RWPE2 (cell line): Measurements from ENCODE around the gene ZBTB20.
A peak's percentile ranks its signal among the peaks of the same experiment; 100 is the strongest.

ENCODE experiments used
- ATAC-seq: fragments of 200-7000 bp; cut with Tn5 transposase; 3 replicates; pipeline ENCODE4 v1.9.1; 2021; ENCODE audit warnings: low read depth
- DNase-seq: peaks from one replicate; pipeline ENCODE4 v3.0.0-alpha.2; 2020; ENCODE audit warnings: low spot score
- H3K27ac ChIP-seq: fragments of 450-650 bp; 2 replicates; pipeline ENCODE4 v1.5.1; 2017; ENCODE audit warnings: mild to moderate bottlenecking; ENCODE audit not compliant: poor library complexity, severe bottlenecking
- H3K27me3 ChIP-seq: fragments of 250-450 bp; sonication (Bioruptor Pico); 2 replicates; pipeline ENCODE4 v1.5.1; 2021; ENCODE audit warnings: mild to moderate bottlenecking, moderate library complexity; ENCODE audit not compliant: insufficient read depth, poor library complexity, severe bottlenecking
- H3K36me3 ChIP-seq: fragments of 250-450 bp; sonication (Bioruptor Pico); 2 replicates; pipeline ENCODE4 v1.5.1; 2020; ENCODE audit warnings: low read depth, mild to moderate bottlenecking, moderate library complexity
- H3K4me1 ChIP-seq: fragments of 250-450 bp; sonication (Bioruptor Pico); 2 replicates; pipeline ENCODE4 v1.5.1; 2021; ENCODE audit warnings: mild to moderate bottlenecking, moderate library complexity; ENCODE audit not compliant: insufficient read depth, poor library complexity, severe bottlenecking
- H3K4me3 ChIP-seq: fragments of 250-450 bp; sonication (Bioruptor Pico); 2 replicates; pipeline ENCODE4 v1.5.1; 2021; ENCODE audit warnings: mild to moderate bottlenecking, moderate library complexity; ENCODE audit not compliant: severe bottlenecking
- H3K9me3 ChIP-seq: fragments of 250-450 bp; sonication (Bioruptor Pico); 2 replicates; pipeline ENCODE4 v1.5.1; 2021; ENCODE audit warnings: mild to moderate bottlenecking, moderate library complexity; ENCODE audit not compliant: severe bottlenecking
- CTCF ChIP-seq: fragments of 450-650 bp; IDR thresholded peaks from one replicate; pipeline ENCODE4 v1.5.1; 2017; ENCODE audit warnings: mild to moderate bottlenecking, moderate library complexity; ENCODE audit not compliant: poor library complexity, severe bottlenecking

ZBTB20 gene

GRCh38 chr3:114327665-114328064, 819.4 kb downstream of the ZBTB20 start:
- Histone ChIP-seq H3K27me3 (no peaks in the 10 kb centered on the region), H3K36me3 (no peaks in the 10 kb centered on the region), H3K4me1 (no peaks in the 10 kb centered on the region), H3K9me3 (no peaks in the 10 kb centered on the region), H3K27ac (no peak overlapping the region), H3K4me3 (no peak overlapping the region)
- DNase-seq (no peak), ATAC-seq (no peak)
- TF ChIP-seq CTCF = no peak

- no peak overlapping the region for H3K4me3 ChIP-seq
- H3K36me3 ChIP-seq = no peaks in the 10 kb centered on the region
- no peaks in the 10 kb centered on the region for H3K27me3 ChIP-seq
- H3K9me3 ChIP-seq = no peaks in the 10 kb centered on the region
- no peak overlapping the region for H3K27ac ChIP-seq
- no peak for DNase-seq
- peaks cover 12% of the 10 kb centered on the region for H3K4me1 ChIP-seq
- ATAC-seq = no peak
- no peak for TF ChIP-seq CTCF
These were observed 823.4 kb downstream of the ZBTB20 start for GRCh38 chr3:114323546-114324254.

- no peak for TF ChIP-seq CTCF
- no peak overlapping the region for H3K4me3 ChIP-seq
- no peaks in the 10 kb centered on the region for H3K36me3 ChIP-seq
- H3K27me3 ChIP-seq = no peaks in the 10 kb centered on the region
- no peak overlapping the region for H3K27ac ChIP-seq
- DNase-seq (no peak), ATAC-seq (no peak)
- H3K4me1 ChIP-seq = peaks cover 12% of the 10 kb centered on the region
- no peaks in the 10 kb centered on the region for H3K9me3 ChIP-seq
These were observed 826.8 kb downstream of the ZBTB20 start for GRCh38 chr3:114320246-114320645.

- Histone ChIP-seq H3K9me3 (no peaks in the 10 kb centered on the region), H3K27ac (no peak overlapping the region), H3K4me1 (peaks cover 12% of the 10 kb centered on the region), H3K36me3 (no peaks in the 10 kb centered on the region), H3K4me3 (no peak overlapping the region), H3K27me3 (no peaks in the 10 kb centered on the region)
- DNase-seq (no peak), ATAC-seq (peak; percentile 96)
- no peak for TF ChIP-seq CTCF
These were observed 827.6 kb downstream of the ZBTB20 start for GRCh38 chr3:114319453-114319852.

GRCh38 chr3:114318295-114318694, 828.8 kb downstream of the ZBTB20 start:
- no peak overlapping the region for H3K4me3 ChIP-seq
- peaks cover 12% of the 10 kb centered on the region for H3K4me1 ChIP-seq
- no peaks in the 10 kb centered on the region for H3K27me3 ChIP-seq
- TF ChIP-seq CTCF = no peak
- ATAC-seq (no peak), DNase-seq (no peak)
- no peaks in the 10 kb centered on the region for H3K36me3 ChIP-seq
- no peaks in the 10 kb centered on the region for H3K9me3 ChIP-seq
- H3K27ac ChIP-seq = no peak overlapping the region
